Coronary artery (tissue), 2 donors: ENCODE results near the gene LTBP3.

Source experiments
- DNase-seq: peaks from one replicate; pipeline ENCODE4 v3.0.0-alpha.2; 2017; ENCODE audit warnings: low spot score
- H3K27ac ChIP-seq, 2 donors: fragments of 200-600 bp; sonication (generic); one replicate each; pipeline ENCODE4 v1.5.1; 2016 to 2019
- H3K4me3 ChIP-seq: fragments of 200-600 bp; sonication (generic); 2 replicates; pipeline ENCODE4 v1.5.1; 2016; ENCODE audit warnings: mild to moderate bottlenecking, moderate library complexity
- TF ChIP-seq, protein P1 (sequence below): fragments of 200-600 bp; sonication (generic); IDR thresholded peaks from one replicate; pipeline ENCODE4 v1.5.1; 2019; ENCODE audit warnings: antibody characterized with exemption

Gene LTBP3

DNA sequence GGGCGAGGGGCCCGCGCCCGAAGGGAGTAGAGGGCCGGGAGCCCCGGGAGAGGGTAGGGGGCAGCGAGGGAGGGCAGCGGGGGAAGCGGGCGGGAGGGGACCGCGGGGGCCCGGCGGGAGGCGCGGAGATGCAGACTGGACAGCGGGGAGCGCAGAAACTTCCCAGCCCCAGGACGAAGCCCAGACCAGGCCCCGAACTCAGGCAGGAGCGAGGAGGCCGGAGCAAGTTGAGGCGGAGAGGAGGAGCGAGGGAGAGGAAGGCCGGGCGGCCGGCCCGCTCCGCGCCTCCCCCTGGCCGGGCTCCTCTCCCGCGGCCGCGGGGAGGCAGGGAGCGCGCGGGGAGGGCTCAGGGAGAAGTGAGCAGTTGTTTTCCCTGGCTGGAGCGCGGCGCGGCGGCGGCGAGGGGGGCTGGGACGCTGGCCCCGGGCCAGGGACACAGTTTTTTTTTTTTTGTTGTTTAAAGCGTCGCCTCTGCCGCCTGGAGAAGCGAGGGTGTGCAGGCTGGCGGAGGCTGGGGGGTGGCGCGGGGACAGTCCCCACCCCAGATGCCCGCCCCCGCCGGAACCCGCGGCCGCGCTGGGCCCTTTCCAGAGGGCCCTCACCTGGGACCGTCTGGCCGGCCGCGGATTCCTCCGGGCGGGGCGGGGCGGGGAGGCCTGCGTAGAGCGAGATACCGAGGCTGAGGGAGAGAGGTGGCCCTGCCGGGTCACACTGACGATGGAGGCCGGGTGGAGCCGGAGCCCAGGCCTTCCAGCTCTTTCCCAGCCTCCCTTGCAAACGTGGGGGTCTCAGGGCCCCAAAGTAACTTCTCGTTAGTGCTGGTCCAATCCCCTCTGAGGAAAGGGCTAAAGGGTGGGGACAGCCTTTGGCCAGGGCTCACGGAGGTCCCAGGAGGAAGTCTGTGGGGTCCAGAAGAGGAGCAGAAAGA lies at the start of gene LTBP3:
Gene LTBP3 (minus strand): TSS at position 358 of the 928 bp plus-strand sequence. CDS start 400 bp downstream, outside the sequence.
- TF ChIP-seq, protein P1, sequence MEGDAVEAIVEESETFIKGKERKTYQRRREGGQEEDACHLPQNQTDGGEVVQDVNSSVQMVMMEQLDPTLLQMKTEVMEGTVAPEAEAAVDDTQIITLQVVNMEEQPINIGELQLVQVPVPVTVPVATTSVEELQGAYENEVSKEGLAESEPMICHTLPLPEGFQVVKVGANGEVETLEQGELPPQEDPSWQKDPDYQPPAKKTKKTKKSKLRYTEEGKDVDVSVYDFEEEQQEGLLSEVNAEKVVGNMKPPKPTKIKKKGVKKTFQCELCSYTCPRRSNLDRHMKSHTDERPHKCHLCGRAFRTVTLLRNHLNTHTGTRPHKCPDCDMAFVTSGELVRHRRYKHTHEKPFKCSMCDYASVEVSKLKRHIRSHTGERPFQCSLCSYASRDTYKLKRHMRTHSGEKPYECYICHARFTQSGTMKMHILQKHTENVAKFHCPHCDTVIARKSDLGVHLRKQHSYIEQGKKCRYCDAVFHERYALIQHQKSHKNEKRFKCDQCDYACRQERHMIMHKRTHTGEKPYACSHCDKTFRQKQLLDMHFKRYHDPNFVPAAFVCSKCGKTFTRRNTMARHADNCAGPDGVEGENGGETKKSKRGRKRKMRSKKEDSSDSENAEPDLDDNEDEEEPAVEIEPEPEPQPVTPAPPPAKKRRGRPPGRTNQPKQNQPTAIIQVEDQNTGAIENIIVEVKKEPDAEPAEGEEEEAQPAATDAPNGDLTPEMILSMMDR: no peak
- Histone ChIP-seq H3K4me3 (peak within 1 kb of the TSS; percentile 82), H3K27ac (peak within 1 kb of the TSS; percentile 97 to 99)
- DNase-seq: peak; percentile 93

DNA sequence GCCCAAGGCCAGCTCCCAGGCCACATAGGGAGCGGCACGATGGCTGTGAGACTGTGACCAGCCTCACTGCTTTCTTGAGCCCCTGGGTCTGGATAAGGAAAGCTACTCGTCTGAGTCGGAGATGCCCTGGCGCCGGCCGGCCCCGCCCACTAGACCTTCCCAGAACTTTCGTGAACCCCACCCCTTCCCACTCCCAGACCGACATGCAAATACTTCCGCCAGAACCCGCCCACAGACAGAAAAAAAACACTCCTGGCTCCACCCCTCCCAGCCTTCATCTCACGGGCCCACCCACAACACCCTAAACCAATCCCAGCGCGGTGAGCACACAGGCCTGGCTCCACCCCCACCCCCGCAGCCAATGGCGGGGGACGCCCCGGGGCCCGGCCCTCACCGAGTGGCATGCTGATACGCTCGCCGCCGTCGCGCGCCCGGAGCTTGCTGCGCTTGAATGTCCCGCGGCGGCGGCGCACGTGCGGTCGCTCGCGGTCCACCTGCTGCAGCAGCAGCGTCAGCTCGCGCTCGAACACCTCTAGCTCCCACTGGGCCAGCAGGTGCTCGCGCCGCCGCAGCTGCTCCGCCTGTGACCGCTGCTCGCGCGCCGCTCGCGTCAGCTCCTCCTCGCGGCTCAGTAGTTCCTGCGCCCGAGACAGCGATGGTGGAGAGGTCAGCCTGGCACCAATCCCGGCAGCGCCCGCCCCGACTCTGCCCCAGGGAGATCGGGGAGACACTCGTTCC lies 48.9 kb upstream of the LTBP3 start:
- Histone ChIP-seq H3K4me3 (peak overlapping the region; percentile 70), H3K27ac (peak overlapping the region; percentile 74 to 93)
- peak; percentile 98 for DNase-seq
- TF ChIP-seq, protein P1: no peak

DNA sequence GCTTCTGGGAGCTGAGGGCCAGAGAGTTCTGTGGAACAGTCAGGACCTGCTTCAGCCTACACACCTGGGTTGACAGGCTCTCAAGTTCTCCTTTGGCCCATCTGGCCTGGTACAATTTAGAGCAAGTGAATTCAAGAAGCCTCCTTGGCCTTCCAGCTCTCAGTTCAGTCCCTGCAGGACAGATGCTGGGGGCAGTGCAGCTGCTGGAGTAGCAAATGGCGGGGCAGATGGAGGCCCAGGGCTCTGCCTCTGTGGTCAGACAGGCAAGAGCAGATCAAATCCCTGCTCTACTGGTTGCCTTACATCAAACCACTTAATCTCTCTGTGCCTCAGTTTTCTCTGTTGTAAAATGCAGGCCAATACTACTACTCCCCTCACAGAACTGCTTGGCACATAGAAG lies 46.1 kb upstream of the LTBP3 start:
- Histone ChIP-seq H3K4me3 (no peak overlapping the region), H3K27ac (no peak overlapping the region)
- DNase-seq: no peak
- TF ChIP-seq, protein P1: no peak

DNA sequence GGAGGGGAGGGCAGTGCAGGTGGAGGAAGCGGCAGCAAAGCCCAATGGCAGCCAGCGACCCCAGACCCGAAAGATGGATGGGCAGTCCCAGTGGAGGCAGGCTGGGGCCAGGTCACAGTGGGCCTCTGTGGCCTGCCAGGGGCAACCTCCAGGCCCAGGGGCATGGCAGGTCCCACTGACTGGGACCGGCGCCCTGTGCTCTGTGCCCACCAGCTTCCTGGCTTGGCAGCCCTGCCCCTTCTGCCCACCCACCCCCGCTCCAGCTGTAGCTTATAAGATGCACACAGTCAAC lies 41.7 kb upstream of the LTBP3 start:
- no peak overlapping the region for H3K4me3 ChIP-seq
- DNase-seq: no peak
- no peak overlapping the region for H3K27ac ChIP-seq
- TF ChIP-seq, protein P1: no peak

DNA sequence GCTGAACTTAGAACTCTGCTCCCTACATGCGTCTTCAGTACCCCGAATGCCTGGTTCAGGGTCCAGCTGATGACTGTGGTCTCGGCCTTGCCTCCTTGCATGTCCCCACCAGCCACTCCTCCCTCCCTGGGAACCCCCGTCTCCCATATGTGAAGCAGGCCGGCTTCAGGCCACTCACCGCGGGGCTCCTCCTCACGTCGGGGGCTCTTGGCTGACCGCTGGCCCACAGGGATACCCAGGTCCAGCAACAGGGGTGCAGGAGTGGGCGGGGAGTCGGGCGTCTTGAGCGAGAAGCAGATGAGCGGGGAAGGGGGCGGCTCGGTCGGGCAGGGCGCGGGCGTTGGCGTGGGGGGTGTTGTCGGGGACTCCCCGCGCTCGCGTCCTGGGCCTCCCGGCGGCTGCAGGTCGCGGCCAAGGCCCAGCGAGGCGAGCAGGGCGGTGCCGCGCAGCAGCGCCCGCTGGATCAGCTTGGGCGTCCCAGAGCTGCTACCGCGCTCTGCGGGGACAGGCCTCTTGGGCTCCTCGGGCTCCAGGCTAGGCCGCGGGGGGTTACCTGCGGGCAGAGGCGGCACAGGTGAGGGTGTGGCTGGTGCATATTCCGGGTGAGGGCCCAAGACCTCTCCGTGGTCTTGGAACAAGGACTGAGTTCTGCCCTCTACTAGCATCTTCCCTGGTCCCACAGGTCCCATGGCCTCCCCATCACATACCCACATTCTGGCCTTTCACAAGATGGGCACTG lies 41.2 kb upstream of the LTBP3 start:
- TF ChIP-seq, protein P1: no peak

DNA sequence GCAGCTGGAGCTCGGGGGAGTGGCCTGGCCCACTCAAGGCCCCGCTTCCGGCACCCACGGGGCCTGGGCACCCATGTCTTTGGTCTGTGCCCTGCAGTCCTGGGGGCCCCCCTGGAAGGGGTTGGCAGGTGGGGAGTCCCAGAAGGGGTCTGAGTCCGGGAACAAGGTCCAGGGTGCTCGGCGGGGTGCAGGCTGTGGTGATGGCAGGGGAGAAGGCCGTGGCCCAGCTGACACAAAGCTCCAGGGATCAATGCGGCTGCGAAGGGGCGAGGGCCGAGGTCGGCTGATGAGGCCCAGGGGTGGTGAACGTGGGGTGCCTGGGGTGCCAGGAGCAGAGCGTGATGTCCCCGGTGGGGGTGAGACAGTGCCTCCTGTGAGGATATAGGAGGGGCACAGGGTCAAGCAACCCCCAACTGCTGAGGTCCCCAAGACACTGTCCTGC lies 40.1 kb upstream of the LTBP3 start:
- TF ChIP-seq, protein P1: no peak
- no peak overlapping the region for H3K27ac ChIP-seq
- H3K4me3 ChIP-seq: no peak overlapping the region
- DNase-seq: no peak

More for the DNA sequence above, 41.2 kb upstream of the LTBP3 start:
- H3K4me3 ChIP-seq: no peak overlapping the region
- no peak for DNase-seq
- H3K27ac ChIP-seq: no peak overlapping the region
